K562 (cell line): ENCODE data around the gene GPR162. TPM values are rescaled to one million over a fixed set of nuclear protein-coding genes. Genes with fewer than 3 reads are reported as not detected.

ENCODE experiments used
- ATAC-seq: fragments of 200-7000 bp; cut with Tn5 transposase; 3 replicates; pipeline ENCODE4 v1.9.1; 2020; ENCODE audit warnings: moderate library complexity
- BruUV-seq: library from RNA; stranded (reverse); fragments of 400-500 nt; replicated peaks from 2 replicates; lab custom pipeline; 2021; lab: Mats Ljungman, UMichigan
- CTCF ChIA-PET: fragments of 300-600 bp; formaldehyde crosslinking; extraction: SDS; loops from one replicate; lab custom pipeline; 2021; ENCODE audit warnings: low intra/inter-chr PET ratio; lab: Yijun Ruan, JAX
- POLR2A ChIA-PET: fragments of 300-600, 350-650 bp; sonication (Branson Sonifier 250); formaldehyde crosslinking; extraction: SDS; loops from one replicate; lab custom pipeline; 2021; ENCODE audit warnings: antibody characterized with exemption, inconsistent platforms; lab: Yijun Ruan, JAX
- DNase-seq, 4 experiments: peaks; one replicate each; pipeline versions ENCODE4 v3.0.0 to v3.0.0-alpha.2; 2011 to 2018; ENCODE audit warnings: low spot score in 3 of 4, mixed read lengths in 3 of 4; ENCODE audit errors: extremely low read depth in 1 of 4
- FAIRE-seq: peaks from 2 replicates; lab custom pipeline; 2011; peaks lifted over from hg19 to GRCh38; lab: Jason Lieb, UNC
- H2AFZ ChIP-seq: 2 replicates; pipeline ENCODE4 v1.6.0; 2011; ENCODE audit warnings: low read depth, low read length, control low read depth, inconsistent platforms
- H3K27ac ChIP-seq: fragments of 200-600 bp; 3 replicates; pipeline ENCODE4 v1.8.0; 2011; ENCODE audit warnings: low read depth, mild to moderate bottlenecking, control low read depth, inconsistent platforms, low read length, moderate library complexity, mixed read lengths; ENCODE audit errors: extremely low read depth
- H3K27me3 ChIP-seq, 2 experiments: fragments of 300-600 bp in 1 of 2; 2 replicates in 1 of 2; 3 replicates in 1 of 2; pipeline versions ENCODE4 v1.6.0 to v1.8.0; 2011; ENCODE audit warnings: inconsistent platforms in 2 of 2, low read length in 2 of 2, mild to moderate bottlenecking in 1 of 2, mixed read lengths in 1 of 2, moderate library complexity in 1 of 2; ENCODE audit not compliant: control insufficient read depth in 2 of 2, insufficient read depth in 2 of 2
- H3K36me3 ChIP-seq: fragments of 300-600 bp; 3 replicates; pipeline ENCODE4 v1.8.0; 2011; ENCODE audit warnings: mild to moderate bottlenecking, low read length, inconsistent platforms; ENCODE audit not compliant: control insufficient read depth, insufficient read depth
- H3K4me1 ChIP-seq, 2 experiments: fragments of 200-600 bp in 1 of 2; replicated peaks in 1 of 2; 2 replicates in 1 of 2; 3 replicates in 1 of 2; pipeline versions ENCODE4 v1.5.1 to v1.8.0; 2011; ENCODE audit warnings: inconsistent platforms in 2 of 2, low read length in 2 of 2, mild to moderate bottlenecking in 1 of 2, mixed read lengths in 1 of 2, moderate library complexity in 1 of 2; ENCODE audit not compliant: control insufficient read depth in 2 of 2, insufficient read depth in 2 of 2
- H3K4me2 ChIP-seq: 2 replicates; pipeline ENCODE4 v1.6.1; 2011; ENCODE audit warnings: low read length, control low read depth, inconsistent platforms, mixed read lengths; ENCODE audit not compliant: insufficient read depth
- H3K4me3 ChIP-seq: fragments of 200-600 bp; sonication (generic), shearing (Covaris generic); 2 replicates; pipeline ENCODE4 v1.5.1; 2016; ENCODE audit warnings: control low read depth, inconsistent platforms
- H3K79me2 ChIP-seq: fragments of 200-600 bp; 3 replicates; pipeline ENCODE4 v1.8.0; 2011; ENCODE audit warnings: low read length, inconsistent platforms; ENCODE audit not compliant: control insufficient read depth, insufficient read depth
- H3K9ac ChIP-seq, 2 experiments: 2 replicates each; pipeline versions ENCODE4 v1.6.0 to v1.6.1; 2011; ENCODE audit warnings: low read depth in 2 of 2, low read length in 2 of 2, control low read depth in 1 of 2, inconsistent platforms in 1 of 2, mild to moderate bottlenecking in 1 of 2, mixed read lengths in 1 of 2; ENCODE audit not compliant: insufficient read depth in 1 of 2
- H3K9me1 ChIP-seq: one replicate; pipeline ENCODE4 v1.6.0; 2011; ENCODE audit warnings: inconsistent platforms, mild to moderate bottlenecking, low read length, moderate library complexity; ENCODE audit not compliant: control insufficient read depth, insufficient read depth
- H3K9me3 ChIP-seq: replicated peaks from 2 replicates; pipeline ENCODE4 v1.5.1; 2011; ENCODE audit warnings: low read depth, low read length, inconsistent platforms; ENCODE audit not compliant: control insufficient read depth, insufficient read depth
- H4K20me1 ChIP-seq: replicated peaks from 2 replicates; pipeline ENCODE4 v1.6.1; 2011; ENCODE audit warnings: low read length, inconsistent platforms, mixed read lengths; ENCODE audit not compliant: control insufficient read depth, insufficient read depth
- EHMT2 ChIP-seq: fragments of 450-650 bp; IDR thresholded peaks from 2 replicates; pipeline ENCODE4 v1.6.1; 2018; ENCODE audit warnings: antibody characterized with exemption
- FOSL1 ChIP-seq: fragments of 200-800 bp; sonication (Bioruptor generic); conservative IDR thresholded peaks from 2 replicates; pipeline ENCODE4 v1.6.1; 2016; ENCODE audit warnings: missing genetic modification characterization, missing compliant biosample characterization
- JUND ChIP-seq, 2 experiments: IDR thresholded peaks; 2 replicates in 1 of 2; 3 replicates in 1 of 2; pipeline ENCODE4 v1.6.1; 2011; ENCODE audit warnings: borderline replicate concordance in 2 of 2, low read depth in 2 of 2, low read length in 2 of 2, improper control_type of control experiment in 1 of 2, missing biosample characterization in 1 of 2, missing genetic modification characterization in 1 of 2, missing genetic modification reagents in 1 of 2
- MTA2 ChIP-seq: fragments of 450-650 bp; IDR thresholded peaks from 2 replicates; pipeline ENCODE4 v1.6.1; 2016; ENCODE audit warnings: low read depth
- ZFX ChIP-seq: sonication (generic); formaldehyde crosslinking; IDR thresholded peaks from 2 replicates; pipeline ENCODE4 v1.8.0; 2022; ENCODE audit warnings: mild to moderate bottlenecking, missing genetic modification reagents, moderate library complexity
- WGBS: fragments of 100-300 bp; shearing (Covaris generic); methylation state at CpG from one replicate; pipeline ENCODE4 v1.1.6; 2016; ENCODE audit warnings: low coverage, mixed read lengths; ENCODE audit not compliant: insufficient coverage; ENCODE audit errors: missing lambda C conversion rate; 5-methylcytosine and 5-hydroxymethylcytosine counted together
- in situ Hi-C: fragments of 300-500 bp; cut with MboI; formaldehyde crosslinking; loops from 4 replicates; pipeline ENCODE4 v1.15.0; 2018; ENCODE audit warnings: inconsistent platforms, mixed read lengths
- intact Hi-C: fragments of 100-400 bp; cut with micrococcal nuclease; formaldehyde crosslinking; loops from 2 replicates; pipeline ENCODE4 v1.14.2; 2022
- polyA plus RNA-seq, 8 experiments: library from polyadenylated mRNA; depleted of rRNA in 4 of 8; stranded (reverse) in 5 of 8; unstranded in 3 of 8; fragments of >200 nt; fragmentation: Nextera tagmentation in 2 of 8; fragmentation: Illumina TruSeq in 1 of 8; extraction: Ambion mirVana in 2 of 8; extraction: Trizol in 1 of 8; gene quantifications; 2 replicates each; pipeline versions ENCODE4 v1.2.1 to v1.2.3, GENCODE V29; 2011 to 2014; ENCODE audit warnings: inconsistent platforms in 1 of 8, missing spikeins in 1 of 8
- total RNA-seq, 7 experiments: library from RNA; depleted of rRNA in 6 of 7; stranded (reverse); fragments of >200 nt in 6 of 7; fragmentation: Illumina TruSeq in 2 of 7; extraction: Trizol in 2 of 7; gene quantifications; 2 replicates each; pipeline versions ENCODE4 v1.2.1 to v1.2.3, GENCODE V29; 2011 to 2021; ENCODE audit warnings: low replicate concordance in 1 of 7
- TF ChIP-seq, protein P1 (sequence below), 2 experiments: fragments of 450-650 bp in 1 of 2; sonication (generic) in 1 of 2; formaldehyde crosslinking in 1 of 2; IDR thresholded peaks in 1 of 2; conservative IDR thresholded peaks in 1 of 2; 2 replicates each; pipeline versions ENCODE4 v1.6.1 to v1.8.1; 2016 to 2023; ENCODE audit warnings: mild to moderate bottlenecking in 2 of 2, moderate library complexity in 2 of 2, inconsistent platforms in 1 of 2, missing genetic modification reagents in 1 of 2
- TF ChIP-seq, protein P2 (sequence below): sonication (generic); IDR thresholded peaks from 2 replicates; pipeline ENCODE4 v1.6.1; 2016

Gene GPR162
- total and polyA plus RNA-seq, 9 of the 15 experiments (the other 6 are each of a cell fraction or from before 2014, with no cell fraction given), result 0.65 to 1.8 (median 1.1) TPM; not detected in 2

DNA sequence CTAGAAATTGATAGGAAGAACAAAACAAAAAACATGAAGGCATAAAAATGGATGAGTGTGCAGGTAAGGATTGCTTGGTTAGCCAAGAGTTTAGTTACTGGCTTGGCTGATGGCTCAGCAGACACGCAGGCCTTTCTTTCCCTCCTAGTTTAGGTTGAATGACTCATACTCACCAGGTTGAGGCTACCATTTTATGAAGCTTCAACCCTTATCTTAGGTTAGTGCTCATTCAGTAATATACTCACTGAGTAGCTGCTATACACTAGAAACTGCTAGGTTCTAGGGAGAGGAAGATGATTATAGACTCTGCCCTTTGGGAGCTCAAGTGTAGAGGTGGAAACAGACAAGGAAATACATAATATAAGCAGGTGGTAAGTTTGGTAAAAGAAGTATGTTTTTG, 12.6 kb downstream of the GPR162 start:
- CTCF ChIA-PET, result no interaction called here
- TF ChIP-seq FOSL1 (tag) (peak; percentile 71), ZFX (CRISPR knock-in tag) (no peak), JUND (IDR thresholded peaks at IDR 0.05; ENCODE audit: borderline replicate concordance, low read depth, low read length) (peak; percentile 55; the same call in 1 of the 2 replicates), JUND (tag; IDR thresholded peaks at IDR 0.05; ENCODE audit: borderline replicate concordance, low read depth, low read length) (peak; percentile 35; the same call in 1 of the 3 replicates), MTA2 (no peak), EHMT2 (peak; percentile 71; the same call in 1 of the 2 replicates)
- TF ChIP-seq, protein P1, sequence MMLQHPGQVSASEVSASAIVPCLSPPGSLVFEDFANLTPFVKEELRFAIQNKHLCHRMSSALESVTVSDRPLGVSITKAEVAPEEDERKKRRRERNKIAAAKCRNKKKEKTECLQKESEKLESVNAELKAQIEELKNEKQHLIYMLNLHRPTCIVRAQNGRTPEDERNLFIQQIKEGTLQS (IDR thresholded peaks at IDR 0.05), result peak; percentile 57; the same call in 1 of the 2 replicates
- TF ChIP-seq, protein P1 (CRISPR knock-in tag; conservative IDR thresholded peaks at IDR 0.05), result no peak
- TF ChIP-seq, protein P2, sequence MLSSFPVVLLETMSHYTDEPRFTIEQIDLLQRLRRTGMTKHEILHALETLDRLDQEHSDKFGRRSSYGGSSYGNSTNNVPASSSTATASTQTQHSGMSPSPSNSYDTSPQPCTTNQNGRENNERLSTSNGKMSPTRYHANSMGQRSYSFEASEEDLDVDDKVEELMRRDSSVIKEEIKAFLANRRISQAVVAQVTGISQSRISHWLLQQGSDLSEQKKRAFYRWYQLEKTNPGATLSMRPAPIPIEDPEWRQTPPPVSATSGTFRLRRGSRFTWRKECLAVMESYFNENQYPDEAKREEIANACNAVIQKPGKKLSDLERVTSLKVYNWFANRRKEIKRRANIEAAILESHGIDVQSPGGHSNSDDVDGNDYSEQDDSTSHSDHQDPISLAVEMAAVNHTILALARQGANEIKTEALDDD, result peak; percentile 85
- TF ChIP-seq, all 486 proteins: peak for 5
- peaks cover 10% of the 10 kb centered on the region for H3K79me2 ChIP-seq
- no peak overlapping the region for H3K4me2 ChIP-seq
- DNase-seq, result no peak
- no peaks in the 10 kb centered on the region; the same call in 1 of the 2 replicates for H4K20me1 ChIP-seq
- 0% methylated on average over 1 of the region's 1 CpG for WGBS
- ATAC-seq, result no peak
- no peak for FAIRE-seq
- no peak overlapping the region for H3K27ac ChIP-seq
- H3K27me3 ChIP-seq, result no peaks in the 10 kb centered on the region
- H2AFZ ChIP-seq, result no peak overlapping the region
- H3K36me3 ChIP-seq, result peaks cover 68% of the 10 kb centered on the region; the same call in 2 of the 3 replicates
- POLR2A ChIA-PET, result interaction anchor here (1.1 to 3.9 kb wide), 8 partner anchors 9 to 110 kb away, joined by 3 to 24 read pairs (median 5); partner anchors contain the start of genes COPS7A, SPSB2 and USP5
- intact Hi-C loops, result no loop called here
- no peaks in the 10 kb centered on the region for H3K9me1 ChIP-seq
- H3K9me3 ChIP-seq, result no peaks in the 10 kb centered on the region
- in situ Hi-C loops, result no loop called here
- no peak overlapping the region for H3K9ac ChIP-seq
- peaks cover 5 to 29% of the 10 kb centered on the region in 2 experiments; a peak in 4 of 5 replicates for H3K4me1 ChIP-seq
- H3K4me3 ChIP-seq, result no peak overlapping the region
- BruUV-seq, result no TSS peak
